ENCODE results near the gene SIGLEC6.

DNA sequence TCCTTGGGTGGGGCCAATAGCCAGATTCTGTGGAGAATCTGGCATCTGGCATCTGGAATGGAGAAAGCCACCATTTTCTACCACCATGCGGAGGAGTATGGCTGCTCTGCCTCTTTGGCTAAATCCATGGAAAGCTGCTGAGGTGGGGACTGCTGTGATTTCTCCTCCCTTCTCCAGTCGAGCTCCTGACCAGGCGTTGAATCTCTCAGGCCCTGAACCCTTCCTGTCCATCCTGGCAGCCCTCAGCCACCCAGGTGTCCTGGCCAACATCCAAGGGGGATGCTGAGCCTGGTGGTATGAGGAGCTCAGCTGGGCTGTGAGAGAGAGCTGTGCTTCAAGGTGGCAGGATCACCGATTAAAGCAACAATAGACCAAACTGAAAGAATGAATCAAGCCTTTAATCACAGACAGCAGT lies 17.4 kb upstream of the SIGLEC6 start:
- TF ChIP-seq POLR2A (IDR thresholded peaks at IDR 0.05; ENCODE audit: low read length) = no peak
- TF ChIP-seq, protein P1, sequence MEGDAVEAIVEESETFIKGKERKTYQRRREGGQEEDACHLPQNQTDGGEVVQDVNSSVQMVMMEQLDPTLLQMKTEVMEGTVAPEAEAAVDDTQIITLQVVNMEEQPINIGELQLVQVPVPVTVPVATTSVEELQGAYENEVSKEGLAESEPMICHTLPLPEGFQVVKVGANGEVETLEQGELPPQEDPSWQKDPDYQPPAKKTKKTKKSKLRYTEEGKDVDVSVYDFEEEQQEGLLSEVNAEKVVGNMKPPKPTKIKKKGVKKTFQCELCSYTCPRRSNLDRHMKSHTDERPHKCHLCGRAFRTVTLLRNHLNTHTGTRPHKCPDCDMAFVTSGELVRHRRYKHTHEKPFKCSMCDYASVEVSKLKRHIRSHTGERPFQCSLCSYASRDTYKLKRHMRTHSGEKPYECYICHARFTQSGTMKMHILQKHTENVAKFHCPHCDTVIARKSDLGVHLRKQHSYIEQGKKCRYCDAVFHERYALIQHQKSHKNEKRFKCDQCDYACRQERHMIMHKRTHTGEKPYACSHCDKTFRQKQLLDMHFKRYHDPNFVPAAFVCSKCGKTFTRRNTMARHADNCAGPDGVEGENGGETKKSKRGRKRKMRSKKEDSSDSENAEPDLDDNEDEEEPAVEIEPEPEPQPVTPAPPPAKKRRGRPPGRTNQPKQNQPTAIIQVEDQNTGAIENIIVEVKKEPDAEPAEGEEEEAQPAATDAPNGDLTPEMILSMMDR (IDR thresholded peaks at IDR 0.05) = no peak
- no peak for TF ChIP-seq CHD2 (IDR thresholded peaks at IDR 0.05; ENCODE audit: low read length, partially characterized antibody)
- no peak for TF ChIP-seq EP300 (IDR thresholded peaks at IDR 0.05)
- no peak for TF ChIP-seq RFX5 (IDR thresholded peaks at IDR 0.05)
- TF ChIP-seq, protein P2, sequence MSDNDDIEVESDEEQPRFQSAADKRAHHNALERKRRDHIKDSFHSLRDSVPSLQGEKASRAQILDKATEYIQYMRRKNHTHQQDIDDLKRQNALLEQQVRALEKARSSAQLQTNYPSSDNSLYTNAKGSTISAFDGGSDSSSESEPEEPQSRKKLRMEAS (IDR thresholded peaks at IDR 0.05) = no peak
- no peak for TF ChIP-seq NPAS2 (CRISPR knock-in tag; IDR thresholded peaks at IDR 0.05; ENCODE audit: borderline replicate concordance)
- TF ChIP-seq, protein P3, sequence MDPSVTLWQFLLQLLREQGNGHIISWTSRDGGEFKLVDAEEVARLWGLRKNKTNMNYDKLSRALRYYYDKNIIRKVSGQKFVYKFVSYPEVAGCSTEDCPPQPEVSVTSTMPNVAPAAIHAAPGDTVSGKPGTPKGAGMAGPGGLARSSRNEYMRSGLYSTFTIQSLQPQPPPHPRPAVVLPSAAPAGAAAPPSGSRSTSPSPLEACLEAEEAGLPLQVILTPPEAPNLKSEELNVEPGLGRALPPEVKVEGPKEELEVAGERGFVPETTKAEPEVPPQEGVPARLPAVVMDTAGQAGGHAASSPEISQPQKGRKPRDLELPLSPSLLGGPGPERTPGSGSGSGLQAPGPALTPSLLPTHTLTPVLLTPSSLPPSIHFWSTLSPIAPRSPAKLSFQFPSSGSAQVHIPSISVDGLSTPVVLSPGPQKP (IDR thresholded peaks at IDR 0.05; ENCODE audit: low read depth, low read length) = no peak
- no peak for TF ChIP-seq PHF8 (IDR thresholded peaks at IDR 0.05; ENCODE audit: borderline replicate concordance, low read depth)
- TF ChIP-seq FOSB (CRISPR knock-in tag; IDR thresholded peaks at IDR 0.05) = no peak
- no peak for TF ChIP-seq RCOR1 (IDR thresholded peaks at IDR 0.05; ENCODE audit: low read depth, low read length)
- no peak for TF ChIP-seq ZFP36 (IDR thresholded peaks at IDR 0.05; ENCODE audit: borderline replicate concordance, partially characterized antibody)

All from A549 (cell line).